Retina (tissue), 1 donor: ENCODE results near the gene SCUBE1.
A peak's percentile ranks its signal among the peaks of the same experiment; 100 is the strongest.

ENCODE experiments used
- DNase-seq: peaks from one replicate; pipeline ENCODE4 v3.0.0-alpha.2; 2016

The SCUBE1 gene

DNA sequence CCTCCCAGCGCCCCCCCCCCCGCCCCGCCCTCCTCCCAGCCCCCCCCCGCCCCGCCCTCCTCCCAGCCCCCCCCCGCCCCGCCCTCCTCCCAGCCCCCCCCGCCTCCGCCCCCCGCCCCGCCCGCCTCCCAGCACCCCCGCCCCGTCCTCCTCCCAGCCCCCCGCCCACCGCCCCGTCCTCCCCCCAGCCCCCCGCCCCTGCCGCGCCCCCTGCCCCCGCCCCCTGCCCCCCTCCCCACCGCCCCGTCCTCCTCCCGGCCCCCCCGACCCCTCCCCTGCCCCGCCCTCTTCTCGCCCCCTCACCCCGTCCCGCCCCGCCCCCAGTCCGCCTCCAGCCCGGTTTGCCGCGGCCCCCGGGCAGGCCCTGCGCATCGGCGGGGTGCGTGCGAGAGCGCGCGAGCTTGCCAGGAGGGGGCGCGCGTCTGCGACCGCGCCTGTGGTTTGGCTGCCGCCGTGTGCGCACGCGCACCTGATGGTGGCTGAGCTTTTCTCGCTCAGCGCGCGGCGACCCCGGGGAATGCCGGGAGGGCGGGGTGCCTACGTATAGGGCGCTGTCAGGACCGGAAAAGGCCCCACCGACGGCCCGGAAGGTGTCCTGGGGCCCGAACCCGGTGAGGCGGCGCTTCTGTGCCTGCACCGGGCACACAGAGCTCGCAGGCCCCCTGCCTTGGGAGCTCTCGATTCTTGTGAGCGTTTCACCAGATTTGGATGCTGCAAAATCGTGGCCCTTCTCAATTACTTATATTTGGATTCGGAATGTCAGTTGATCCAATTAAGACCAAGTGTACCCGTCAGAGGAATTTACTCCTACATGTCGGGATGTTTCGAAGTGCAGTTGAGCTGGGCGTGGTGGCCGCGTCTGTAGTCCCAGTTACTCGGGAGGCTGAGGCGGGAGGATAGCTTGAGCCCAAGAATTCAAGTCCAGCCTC, 155.7 kb downstream of the SCUBE1 start:
- DNase-seq: peak; percentile 97

DNA sequence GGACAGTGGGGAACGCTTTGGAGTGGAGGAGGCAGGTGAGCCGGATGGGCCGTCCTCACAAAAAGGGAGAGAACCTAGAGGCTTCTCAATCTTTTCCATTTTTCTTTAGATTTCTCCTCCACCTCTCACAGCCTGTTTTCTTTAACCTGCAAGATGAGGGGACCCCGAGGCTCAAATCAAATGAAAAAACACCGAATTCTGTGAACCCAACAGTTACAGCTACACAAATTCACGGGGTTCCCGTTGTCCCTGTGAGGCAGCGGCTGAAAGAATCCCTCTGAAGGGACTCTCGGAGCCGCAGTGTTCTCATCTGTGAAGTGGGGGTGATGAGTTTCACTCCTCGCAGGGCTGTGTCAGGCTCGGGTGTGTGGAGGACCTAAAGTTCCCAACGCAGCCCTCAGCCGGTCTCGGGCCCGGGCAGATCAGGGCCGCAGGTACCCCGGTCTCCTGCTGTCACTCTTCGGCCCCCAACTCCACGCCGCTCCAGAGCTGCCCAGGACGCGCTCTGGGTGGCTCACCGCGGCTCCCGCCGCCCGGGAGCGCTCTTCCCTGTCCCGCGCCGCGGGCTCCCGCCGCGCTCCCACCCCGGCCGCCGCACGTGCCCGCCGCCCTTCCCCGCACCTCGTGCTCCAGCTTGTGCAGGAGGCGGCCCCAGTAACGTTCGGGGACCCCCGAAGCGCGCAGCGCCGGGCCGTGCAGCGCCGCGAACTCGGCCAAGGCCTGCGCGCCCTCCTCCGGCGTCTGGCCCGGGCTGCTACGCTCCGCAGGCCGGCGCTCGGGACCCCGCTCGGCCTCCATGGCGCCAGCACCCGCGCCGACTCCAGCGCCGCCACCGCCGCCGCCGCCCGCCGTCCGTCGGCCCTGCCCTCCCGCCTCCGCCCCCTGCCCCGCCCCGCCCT, 156.7 kb downstream of the SCUBE1 start, which contains the start of gene TTLL12:
Gene TTLL12, minus strand, starts transcription at position 863 of the 899 bp plus-strand sequence. Its CDS starts 65 bp downstream, at position 798.
- peak; percentile 66 for DNase-seq

DNA sequence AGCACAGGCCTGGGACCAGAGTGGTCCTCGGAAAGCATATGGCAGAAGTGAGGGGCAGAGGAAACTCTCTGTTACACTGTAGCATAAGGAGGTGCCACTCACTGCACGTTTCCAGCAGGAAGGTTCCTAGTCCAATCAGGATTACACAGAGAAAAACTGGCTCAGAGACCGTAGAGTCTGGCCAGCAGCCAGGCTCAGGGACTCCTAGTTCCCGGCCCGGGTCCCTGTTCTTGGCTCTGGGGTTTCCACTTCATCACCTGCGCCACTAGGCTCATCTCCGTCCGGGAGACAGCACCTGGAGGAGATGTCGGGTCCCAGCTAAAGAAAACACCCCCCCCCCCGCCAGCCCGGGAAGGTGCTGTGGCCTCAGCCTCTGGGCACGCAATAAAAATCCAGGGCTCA, 157.3 kb downstream of the SCUBE1 start:
- DNase-seq: peak; percentile 52

DNA sequence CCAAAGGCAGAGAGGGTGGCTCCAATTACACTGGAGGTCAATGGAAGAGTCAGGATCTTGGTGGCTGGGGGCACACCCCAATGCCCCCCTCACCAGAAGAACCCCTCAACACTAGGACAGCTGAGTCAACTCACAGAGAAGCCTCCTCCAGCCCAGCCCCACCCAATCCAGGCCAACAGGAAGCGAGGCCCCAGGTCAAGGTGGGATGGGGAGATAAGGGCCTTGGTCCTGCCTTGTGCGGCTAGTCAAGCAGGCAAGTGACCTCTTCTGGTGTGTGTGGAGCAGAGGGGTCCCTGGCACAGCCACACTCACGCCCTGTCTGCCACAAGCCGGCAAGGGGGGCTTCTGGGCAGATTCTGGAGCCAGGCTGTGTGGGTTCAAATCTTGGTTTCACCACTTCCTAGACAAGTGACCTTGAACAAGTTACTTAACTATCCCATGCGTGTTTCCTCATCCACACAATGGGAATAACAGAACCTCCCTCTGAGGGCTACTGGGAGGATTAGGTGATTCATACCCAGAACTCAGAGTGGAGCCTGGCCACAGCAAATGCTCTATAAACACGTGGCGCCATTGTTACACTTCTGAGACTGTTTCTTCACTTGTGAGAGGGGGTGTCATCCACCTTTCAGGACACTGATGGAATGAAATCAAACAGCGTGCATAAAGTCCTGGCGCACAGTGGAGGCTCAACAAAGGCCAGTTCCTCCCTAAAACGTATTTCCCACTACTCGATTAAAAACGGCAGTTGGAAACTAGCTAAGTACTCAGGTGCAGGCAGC, 159.5 kb downstream of the SCUBE1 start:
- DNase-seq: no peak

DNA sequence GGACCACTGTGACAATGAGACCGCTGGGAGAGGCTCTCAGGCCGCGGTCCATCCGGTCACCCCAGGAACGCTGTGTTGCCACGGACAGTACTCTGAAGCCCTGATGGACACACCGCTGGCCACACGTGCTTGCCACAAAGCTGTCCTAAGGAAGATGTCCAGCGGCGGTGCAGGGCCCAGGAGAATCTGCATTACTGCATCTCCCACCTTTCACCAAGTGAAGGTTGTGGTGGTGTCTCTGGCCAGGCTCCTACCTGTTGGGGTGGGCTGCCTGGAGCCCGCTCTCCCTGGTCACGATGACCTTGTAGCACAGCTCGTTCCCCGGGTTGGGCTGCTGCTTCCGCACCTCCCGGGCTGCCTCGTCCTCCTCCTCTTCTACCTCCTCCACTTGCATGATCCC, 160.4 kb downstream of the SCUBE1 start:
- DNase-seq: no peak

DNA sequence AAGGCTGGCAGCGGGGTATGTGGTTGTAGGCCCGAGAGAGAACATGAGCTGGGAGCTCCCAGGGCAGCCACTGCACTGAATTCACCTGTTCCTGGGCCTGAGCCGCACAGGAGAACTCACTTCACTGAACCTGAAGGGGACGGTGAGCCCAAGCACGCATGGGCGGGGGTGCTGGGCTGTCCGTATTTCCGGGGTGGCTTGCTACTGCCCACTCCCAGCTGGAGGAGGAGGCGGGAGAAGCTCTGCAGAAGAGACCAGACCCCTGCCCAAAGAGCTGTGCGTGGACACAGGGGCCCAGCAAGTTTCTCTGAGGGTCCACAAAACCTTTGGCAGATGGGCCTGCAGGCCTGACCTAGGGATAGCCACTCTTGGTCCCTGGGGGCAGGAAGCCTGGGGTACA, 161.1 kb downstream of the SCUBE1 start:
- DNase-seq: no peak

DNA sequence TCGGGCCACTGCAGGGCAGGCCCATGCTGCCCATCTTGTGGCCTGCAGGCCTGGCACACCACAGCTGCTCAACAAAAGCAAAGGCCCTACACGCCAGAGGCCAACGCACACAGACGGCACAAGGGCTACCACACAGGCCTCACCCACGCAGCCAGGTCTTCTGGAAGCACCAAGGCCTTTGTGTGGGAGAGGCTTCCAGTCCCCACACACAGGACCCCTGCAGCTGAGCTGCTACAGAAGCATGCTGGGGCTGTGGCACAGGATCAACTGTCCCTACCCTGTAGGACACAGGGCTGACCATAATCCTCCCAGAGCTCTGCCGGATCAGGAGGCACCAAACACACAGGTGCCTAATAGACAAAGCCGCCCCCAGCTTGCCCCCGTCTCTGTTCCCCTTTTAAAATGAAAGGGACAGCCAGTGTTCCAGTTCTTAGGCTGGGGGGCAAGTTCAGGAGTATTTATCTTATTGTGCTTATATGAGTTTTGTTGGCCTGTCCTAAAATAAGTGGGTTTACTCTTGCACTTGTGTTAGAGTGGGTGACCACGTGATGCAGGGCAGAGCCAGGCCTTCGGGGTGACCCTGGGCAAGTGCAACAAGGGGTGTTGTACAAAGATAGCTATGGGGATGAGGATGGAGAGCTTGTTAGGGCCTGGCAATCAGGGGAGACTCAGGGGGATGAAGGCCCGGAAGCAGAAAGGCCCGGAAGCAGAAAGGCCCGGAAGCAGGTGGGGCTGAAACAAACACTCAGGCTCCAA, 161.7 kb downstream of the SCUBE1 start:
- no peak for DNase-seq

DNA sequence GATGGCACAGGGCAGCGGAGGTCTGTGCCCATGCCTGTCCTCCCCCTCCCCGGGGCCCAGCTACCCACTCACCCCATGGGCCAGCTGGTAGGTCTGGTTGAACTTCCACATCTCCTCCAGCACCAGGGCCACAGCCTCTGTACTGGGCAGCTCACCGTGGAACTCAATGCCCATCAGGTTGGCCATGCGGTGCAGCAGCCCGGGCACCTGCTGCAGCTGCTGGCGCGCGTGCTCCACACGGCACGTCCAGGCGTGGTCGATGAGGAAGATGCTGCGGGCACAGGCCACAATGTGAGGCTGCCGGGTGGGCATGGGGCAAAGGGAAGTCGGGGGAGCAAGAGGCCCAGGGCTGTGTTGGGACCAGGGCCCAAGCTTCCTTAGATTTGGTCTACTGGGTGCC, 162.5 kb downstream of the SCUBE1 start:
- no peak for DNase-seq

DNA sequence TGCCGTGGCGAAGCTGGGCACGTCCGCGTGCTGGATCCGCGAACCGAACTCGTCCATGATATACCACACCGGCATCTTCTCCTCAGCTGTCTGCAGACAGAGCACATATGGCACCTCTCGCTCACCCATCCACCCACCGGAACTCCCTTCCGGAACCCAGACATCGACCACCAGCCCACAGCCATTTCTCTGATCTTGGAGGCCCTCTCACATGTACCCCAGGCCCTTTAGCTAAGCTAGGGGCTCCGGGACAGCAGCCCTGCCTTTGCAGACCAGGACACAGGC, 163.3 kb downstream of the SCUBE1 start:
- no peak for DNase-seq

DNA sequence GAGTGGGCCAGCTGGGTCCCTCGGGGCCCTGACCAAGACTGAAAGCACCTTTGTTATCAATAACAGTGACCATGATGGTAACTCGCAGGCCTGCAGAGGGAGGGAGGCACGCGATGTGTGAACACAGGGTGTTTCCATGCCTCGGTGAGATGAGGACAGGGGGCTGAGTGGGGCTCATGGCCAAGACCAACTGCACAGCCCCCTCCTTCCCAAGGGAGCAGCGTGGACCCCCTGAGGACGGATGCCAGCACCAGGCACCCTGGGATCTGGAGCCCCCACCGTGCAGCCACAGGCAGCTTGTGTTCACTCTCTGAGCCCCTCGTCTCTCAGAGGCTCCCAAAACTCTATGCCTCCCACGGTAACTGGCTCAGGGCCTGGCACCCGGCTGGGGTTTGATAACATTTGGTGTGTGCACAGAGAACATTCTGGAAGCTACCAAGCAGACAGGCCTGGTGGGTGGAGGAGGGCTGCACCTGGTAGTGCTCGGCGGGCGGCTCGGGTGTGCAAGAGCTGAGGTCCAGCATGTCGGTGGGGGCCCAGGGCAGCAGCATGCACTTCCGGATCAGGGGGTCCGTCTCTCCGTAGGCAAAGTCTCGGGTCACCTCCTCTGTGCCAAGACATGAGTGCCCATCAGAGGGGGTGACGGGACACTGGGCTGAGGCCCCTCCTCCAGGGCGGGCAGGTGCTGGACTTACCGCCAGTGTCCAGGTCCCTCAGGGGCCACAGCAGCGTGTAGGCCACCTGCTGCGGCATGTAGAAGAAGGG, 163.8 kb downstream of the SCUBE1 start:
- no peak for DNase-seq

DNA sequence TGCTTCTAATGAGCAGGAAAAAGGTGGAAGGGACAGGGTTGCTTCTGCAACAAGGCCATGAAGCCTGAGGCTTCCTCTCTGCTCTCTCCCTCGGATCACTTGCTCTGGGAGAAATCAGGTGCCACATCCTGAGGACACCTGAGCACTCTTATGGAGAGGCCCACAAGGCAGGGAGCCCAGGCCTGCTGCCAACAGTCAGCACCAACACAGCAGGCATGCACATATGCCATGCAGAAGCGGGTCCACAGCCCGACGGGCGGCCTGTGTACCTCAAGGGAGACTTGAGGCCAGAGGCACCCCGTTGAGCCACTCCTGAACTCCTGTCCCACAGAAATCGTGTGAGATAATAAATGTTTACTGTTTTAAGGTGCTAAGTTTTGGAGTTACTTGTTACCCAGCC, 165.7 kb downstream of the SCUBE1 start:
- no peak for DNase-seq

DNA sequence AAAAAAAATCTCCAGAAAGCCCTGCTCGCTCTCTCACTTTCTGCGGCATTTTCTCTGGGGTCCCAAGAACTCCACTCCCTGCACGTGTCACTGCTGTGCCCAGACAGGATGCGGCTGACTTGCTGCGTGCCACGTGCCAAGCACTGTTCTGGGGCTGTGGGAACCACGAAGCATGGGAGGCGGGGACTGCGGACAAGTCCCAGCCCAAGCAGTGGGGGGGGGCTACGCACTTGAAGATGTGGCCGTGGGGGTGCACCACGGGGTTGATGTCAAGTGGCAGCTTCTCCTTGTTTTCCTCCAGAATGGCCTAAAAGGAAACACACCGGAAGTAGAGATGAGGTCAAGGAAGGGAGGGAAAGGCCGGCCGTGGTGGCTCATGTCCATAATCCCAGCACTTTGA, 167.1 kb downstream of the SCUBE1 start:
- DNase-seq: no peak

DNA sequence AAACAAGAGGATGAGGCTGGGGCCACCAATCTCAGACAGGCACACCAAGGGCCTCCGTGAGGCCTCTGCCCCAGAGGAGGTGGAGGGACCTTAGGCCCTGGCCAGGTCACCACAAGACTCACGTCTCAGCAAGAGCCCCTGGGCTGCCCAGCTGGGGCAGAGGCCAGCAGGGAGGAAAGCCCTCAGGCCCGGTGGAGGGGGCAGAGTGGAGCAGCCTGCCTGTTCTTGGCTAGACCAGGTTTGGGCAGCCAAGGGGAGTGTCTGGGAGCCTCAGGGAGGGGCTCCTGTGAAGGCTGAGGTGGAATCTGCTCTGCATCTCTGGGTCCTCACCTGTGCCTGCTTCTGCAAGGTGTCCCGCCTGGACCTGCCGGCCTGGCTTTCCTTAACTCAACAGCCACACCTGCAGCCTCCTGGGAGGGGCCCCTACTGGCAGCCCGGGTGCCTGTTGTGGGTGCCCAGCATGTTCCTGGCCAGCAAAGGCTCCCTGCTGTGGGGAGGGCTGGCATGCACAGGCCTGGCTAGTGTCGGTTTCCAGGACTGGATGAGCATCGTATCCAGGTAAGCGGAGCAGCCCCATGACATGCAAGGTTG, 168.1 kb downstream of the SCUBE1 start:
- DNase-seq: no peak

DNA sequence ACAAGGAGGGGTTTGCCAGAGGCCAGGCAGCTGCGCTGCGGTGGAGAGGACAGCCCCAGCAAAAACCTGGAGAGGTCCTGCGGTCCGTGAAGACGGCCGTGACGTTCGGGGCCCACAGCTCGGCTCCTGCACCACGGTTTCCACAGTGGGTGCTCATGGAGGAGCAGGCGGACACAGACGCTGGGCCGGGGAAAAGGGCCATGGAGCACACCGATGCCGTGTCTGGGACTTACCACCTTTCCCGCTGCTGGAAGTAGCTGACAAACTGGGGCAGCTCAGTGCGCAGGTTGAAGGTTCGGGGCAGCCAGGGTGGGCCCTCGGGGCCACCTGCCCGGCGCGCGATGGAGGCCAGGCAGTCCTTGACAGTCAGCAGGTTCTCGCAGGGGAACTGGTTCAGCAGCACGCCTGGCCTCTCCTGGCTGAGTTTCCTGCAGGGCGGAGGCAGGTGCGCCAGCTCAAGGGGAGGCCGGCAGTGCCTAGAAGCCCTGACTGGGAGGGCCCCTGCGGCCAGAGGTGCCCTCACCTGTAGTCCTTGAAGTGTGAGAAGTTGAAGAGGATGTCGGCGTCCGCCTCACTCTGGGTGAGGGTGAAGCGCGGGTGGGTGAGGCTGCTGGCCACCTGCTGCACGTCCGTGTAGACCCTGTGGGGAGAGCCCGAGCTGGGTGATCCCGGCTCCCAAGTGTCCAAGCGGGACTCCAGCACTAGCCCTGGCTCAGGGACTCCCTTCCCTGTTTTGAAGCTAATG, 169.0 kb downstream of the SCUBE1 start:
- no peak for DNase-seq

DNA sequence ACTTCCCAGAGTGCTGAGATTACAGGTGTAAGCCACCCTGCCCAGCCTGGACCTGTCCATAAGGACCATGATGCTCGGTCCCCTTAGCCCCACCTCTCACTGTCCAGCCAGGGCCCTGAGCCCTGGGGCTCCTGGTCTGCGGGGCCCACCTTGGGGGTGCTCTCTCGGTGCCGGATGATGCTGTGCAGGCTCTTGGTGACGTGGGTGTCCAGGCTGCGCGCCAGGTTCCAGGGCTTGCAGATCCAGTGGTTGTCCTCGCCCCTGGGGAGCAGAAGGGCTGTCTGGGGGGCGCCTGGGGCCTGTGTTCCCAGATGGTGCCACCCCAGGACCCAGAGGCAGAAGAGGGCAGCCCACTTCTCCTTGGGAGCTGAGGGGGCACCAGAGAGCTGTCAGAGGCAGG, 169.6 kb downstream of the SCUBE1 start:
- DNase-seq: no peak

DNA sequence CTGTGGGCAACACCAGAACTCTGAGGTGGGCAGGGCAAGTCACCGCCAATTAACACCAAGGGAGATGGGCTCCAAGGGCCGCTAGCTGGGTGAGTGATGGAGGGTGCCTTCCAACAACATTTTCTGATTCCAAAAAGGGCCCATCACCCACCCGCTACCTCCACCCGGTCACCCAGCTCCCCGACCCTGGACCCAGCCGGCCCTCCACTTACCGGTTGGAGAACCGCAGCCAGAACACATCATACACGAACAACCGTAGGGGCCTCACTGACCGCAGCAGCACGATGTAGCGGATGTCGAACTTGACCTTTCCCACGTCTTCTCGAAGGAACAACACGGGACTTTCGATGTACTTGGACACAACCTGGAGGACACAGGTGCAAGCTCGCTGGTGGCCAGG, 171.0 kb downstream of the SCUBE1 start:
- DNase-seq: no peak

DNA sequence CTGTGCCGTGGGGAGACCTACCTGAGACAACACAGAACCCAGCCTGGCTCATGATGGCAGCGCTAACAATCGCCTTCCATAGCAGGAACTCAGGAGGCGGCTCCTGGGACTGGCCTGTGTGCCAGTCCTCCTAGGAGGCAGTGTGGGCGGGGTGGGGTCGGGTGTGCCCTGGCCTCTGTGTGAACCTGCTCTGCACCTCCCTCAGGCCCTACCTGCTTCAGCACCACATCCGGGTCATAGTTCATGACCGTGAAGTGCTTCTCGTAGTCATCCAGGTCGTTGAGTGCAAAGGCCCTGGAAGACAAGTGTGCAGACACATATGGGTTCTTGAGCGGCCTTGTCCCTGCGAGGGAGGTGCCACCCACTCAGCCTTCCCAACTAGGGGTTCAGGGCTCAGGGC, 171.6 kb downstream of the SCUBE1 start:
- DNase-seq: no peak

DNA sequence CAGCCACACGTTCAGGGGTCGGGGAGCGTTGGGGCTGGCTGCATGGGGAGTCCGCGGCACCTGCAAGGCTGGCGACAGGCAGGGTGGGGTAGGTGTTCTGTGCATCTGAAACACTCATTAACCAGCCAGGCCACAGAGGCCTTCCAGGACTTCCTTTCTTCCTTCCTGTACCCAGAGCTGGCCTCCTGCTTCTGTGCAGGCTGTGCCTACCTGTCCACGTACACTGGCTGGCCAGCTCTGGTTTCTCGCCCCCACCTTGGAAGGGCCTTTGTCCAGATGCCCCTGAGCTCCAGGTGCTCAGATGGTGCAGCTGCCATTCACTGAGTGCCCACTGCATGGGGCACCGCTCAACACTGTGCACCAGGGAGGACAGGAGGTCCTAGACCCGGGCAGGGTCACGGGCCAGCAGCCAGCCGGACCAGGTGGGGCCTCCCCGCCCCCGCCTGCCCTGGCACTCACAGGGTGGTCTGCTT, 172.1 kb downstream of the SCUBE1 start:
- no peak for DNase-seq

DNA sequence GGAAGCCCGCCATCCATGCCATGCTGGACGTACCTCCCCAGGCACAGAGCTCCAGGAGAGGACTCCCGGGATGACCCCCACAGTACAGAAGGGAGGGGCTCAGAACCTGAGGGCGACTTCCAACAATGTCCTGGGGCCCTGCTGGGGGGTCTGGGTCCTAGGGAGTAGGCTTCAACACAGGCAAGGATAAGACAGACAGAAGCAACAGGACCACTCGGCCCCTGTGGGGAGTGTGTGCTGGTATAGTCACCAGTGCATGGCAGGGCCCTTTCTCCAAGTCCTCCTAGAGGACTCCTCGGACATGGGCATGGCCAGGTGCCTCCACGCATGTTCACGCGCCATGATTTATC, 173.1 kb downstream of the SCUBE1 start:
- DNase-seq: no peak
